Epidermal melanocyte (primary cell): ENCODE results near the gene ADAM11.

Source experiments
- DNase-seq: peaks from one replicate; pipeline ENCODE4 v3.0.0; 2011; ENCODE audit warnings: low spot score; ENCODE audit not compliant: insufficient read length

The ADAM11 gene

GRCh38 chr17:44830359-44831288 is 71.8 kb downstream of the ADAM11 start:
- DNase-seq = no peak

GRCh38 chr17:44831371-44831770 is 72.6 kb downstream of the ADAM11 start:
- DNase-seq = no peak
